ENCODE results near the gene CCDC61. TPM values are rescaled to one million over a fixed set of nuclear protein-coding genes. Genes with fewer than 3 reads are reported as not detected.

CCDC61 gene
- total and polyA plus RNA-seq, 2 donors (not counting 1 experiment from before 2014, with no cell fraction given), result 20.6 to 30.1 TPM

DNA sequence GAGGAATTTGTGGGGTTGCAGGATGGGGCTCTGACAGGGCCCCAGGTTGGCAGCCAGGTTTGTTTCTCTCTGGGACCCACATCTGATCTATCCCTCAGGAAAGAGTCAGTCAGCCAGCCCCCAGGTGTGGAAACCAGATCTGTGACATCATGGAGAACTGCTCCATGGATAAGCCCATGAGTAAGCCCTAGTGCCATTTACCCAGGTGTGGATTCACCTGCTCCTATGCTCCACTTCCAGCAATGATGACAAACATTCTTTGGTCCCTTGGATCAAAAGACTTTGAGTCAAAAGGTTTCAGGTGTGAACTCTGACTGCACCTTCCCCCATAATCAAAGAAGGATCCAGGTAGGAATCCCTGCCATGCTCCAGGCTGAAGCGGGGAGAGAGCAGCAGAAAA lies 72.4 kb downstream of the CCDC61 start:
- Histone ChIP-seq H3K9ac (ENCODE audit: low read length) (no peak overlapping the region), H3K36me3 (replicated peaks in 1 of 2; ENCODE audit: control extremely low read depth in 1 of 2, control insufficient read depth in 1 of 2, extremely low read depth in 1 of 2, insufficient read depth in 2 of 2, low read length in 1 of 2) (no peaks in the 10 kb centered on the region), H2AFZ (ENCODE audit: insufficient read depth, low read depth, low read length, poor library complexity, severe bottlenecking) (no peak overlapping the region), H3K4me3 (ENCODE audit: control extremely low read depth in 1 of 5, extremely low read depth in 1 of 5, insufficient read depth in 1 of 5, low read depth in 2 of 5, low read length in 4 of 5) (no peak overlapping the region), H3K9me3 (ENCODE audit: control extremely low read depth in 1 of 3, control insufficient read depth in 2 of 3, insufficient read depth in 1 of 3, low read length in 2 of 3) (no peaks in the 10 kb centered on the region), H3K79me2 (ENCODE audit: control insufficient read depth, insufficient read depth, low read length) (no peaks in the 10 kb centered on the region), H3K27ac (ENCODE audit: low read length in 2 of 2) (no peak overlapping the region), H4K20me1 (ENCODE audit: control insufficient read depth, insufficient read depth, low read length, poor library complexity, severe bottlenecking) (no peaks in the 10 kb centered on the region), H3K4me1 (ENCODE audit: control insufficient read depth in 2 of 2, insufficient read depth in 2 of 2, low read length in 2 of 2) (no peaks in the 10 kb centered on the region), H3K4me2 (replicated peaks; ENCODE audit: low read depth, low read length, poor library complexity, severe bottlenecking) (no peak overlapping the region), H3K27me3 (replicated peaks in 1 of 4; ENCODE audit: control extremely low read depth in 1 of 4, control insufficient read depth in 3 of 4, insufficient read depth in 4 of 4, low read length in 3 of 4) (peaks cover 0 to 43% (median 6%) of the 10 kb centered on the region in 4 experiments)
- H3K27me3 Mint-ChIP-seq, result peaks cover 68% of the 10 kb centered on the region
- intact Hi-C loops (cut with micrococcal nuclease), result no loop called here
- WGBS (ENCODE audit: insufficient coverage), result 67% methylated on average over 1 of the region's 1 CpG
- no peaks in the 10 kb centered on the region for H3K9me3 Mint-ChIP-seq (ENCODE audit: insufficient read depth)
- H3K4me3 Mint-ChIP-seq, result no peak overlapping the region
- ATAC-seq (ENCODE audit: low read depth) (no peak), DNase-seq (no peak)
- no peak for TF ChIP-seq CTCF (IDR thresholded peaks at IDR 0.05)
- TF ChIP-seq EZH2 (IDR thresholded peaks at IDR 0.05; ENCODE audit: borderline replicate concordance, insufficient read depth, low read depth, low read length, poor library complexity, severe bottlenecking), result no peak
- ChIA-PET CTCF (no interaction called here), POLR2A (no interaction called here)
- H3K27ac Mint-ChIP-seq, result no peak overlapping the region
- no peaks in the 10 kb centered on the region for H3K4me1 Mint-ChIP-seq

Small RNAs within 50 kb of the gene (small RNA-seq; reads per million reads assigned to genes)
- not detected for gene MIR769 (ENCODE audit: insufficient read length, low read depth, low replicate concordance)

Other genes starting within 250 kb of the CCDC61 start
- 2.1 and 2.4 TPM in 2 replicates for gene SIX5, start 226.2 kb upstream of the CCDC61 start, total RNA-seq
- 1.4 and 1.5 TPM in 2 replicates for gene SIX5, start 226.2 kb upstream of the CCDC61 start, polyA plus RNA-seq
- 58.3 and 63.0 TPM in 2 replicates for gene DMPK, start 213.0 kb upstream of the CCDC61 start, total RNA-seq
- 28.7 and 41.1 TPM in 2 replicates for gene DMPK, start 213.0 kb upstream of the CCDC61 start, polyA plus RNA-seq
- gene DMWD, start 202.6 kb upstream of the CCDC61 start, total RNA-seq, result 86.4 and 91.2 TPM in 2 replicates
- 22.5 and 25.1 TPM in 2 replicates for gene DMWD, start 202.6 kb upstream of the CCDC61 start, polyA plus RNA-seq
- 0.62 and 0.73 TPM in 2 replicates for gene RSPH6A, start 180.2 kb upstream of the CCDC61 start, total RNA-seq
- 0.03 TPM in 1 of 2 replicates, not detected in the other for gene RSPH6A, start 180.2 kb upstream of the CCDC61 start, polyA plus RNA-seq
- gene SYMPK, start 132.3 kb upstream of the CCDC61 start, total RNA-seq, result 131 and 138 TPM in 2 replicates
- 107 and 119 TPM in 2 replicates for gene SYMPK, start 132.3 kb upstream of the CCDC61 start, polyA plus RNA-seq
- not detected in 2 replicates for gene FOXA3, start 131.1 kb upstream of the CCDC61 start, total RNA-seq
- gene FOXA3, start 131.1 kb upstream of the CCDC61 start, polyA plus RNA-seq, result not detected in 2 replicates
- 32.9 and 33.9 TPM in 2 replicates for gene IRF2BP1, start 109.3 kb upstream of the CCDC61 start, total RNA-seq
- 10.9 and 14.9 TPM in 2 replicates for gene IRF2BP1, start 109.3 kb upstream of the CCDC61 start, polyA plus RNA-seq
- gene MYPOP, start 92.9 kb upstream of the CCDC61 start, total RNA-seq, result 10.7 and 12.1 TPM in 2 replicates
- gene MYPOP, start 92.9 kb upstream of the CCDC61 start, polyA plus RNA-seq, result 5.1 and 5.7 TPM in 2 replicates
- not detected in 2 replicates for gene NANOS2, start 80.7 kb upstream of the CCDC61 start, total RNA-seq
- gene NANOS2, start 80.7 kb upstream of the CCDC61 start, polyA plus RNA-seq, result not detected in 2 replicates
- gene NOVA2, start 21.6 kb upstream of the CCDC61 start, total RNA-seq, result 0.19 TPM in 1 of 2 replicates, not detected in the other
- gene NOVA2, start 21.6 kb upstream of the CCDC61 start, polyA plus RNA-seq, result not detected in 2 replicates
- not detected in 2 replicates for gene PGLYRP1, start 27.6 kb downstream of the CCDC61 start, total RNA-seq
- gene PGLYRP1, start 27.6 kb downstream of the CCDC61 start, polyA plus RNA-seq, result not detected in 2 replicates
- not detected in 2 replicates for gene IGFL4, start 45.5 kb downstream of the CCDC61 start, total RNA-seq
- gene IGFL4, start 45.5 kb downstream of the CCDC61 start, polyA plus RNA-seq, result not detected in 2 replicates
- not detected in 2 replicates for gene IGFL3, start 129.2 kb downstream of the CCDC61 start, total RNA-seq
- gene IGFL3, start 129.2 kb downstream of the CCDC61 start, polyA plus RNA-seq, result not detected in 2 replicates
- gene IGFL2, start 152.8 kb downstream of the CCDC61 start, total RNA-seq, result not detected in 2 replicates
- gene IGFL2, start 152.8 kb downstream of the CCDC61 start, polyA plus RNA-seq, result not detected in 2 replicates
- gene IGFL1, start 234.3 kb downstream of the CCDC61 start, total RNA-seq, result not detected in 2 replicates
- 0.15 TPM in 1 of 2 replicates, not detected in the other for gene IGFL1, start 234.3 kb downstream of the CCDC61 start, polyA plus RNA-seq

Measured in B cell (primary cell).